ENCODE results near the gene RNF214.

- TF ChIP-seq GLIS3 (CRISPR knock-in tag; IDR thresholded peaks at IDR 0.05) (no peak), ESRRG (CRISPR knock-in tag; IDR thresholded peaks at IDR 0.05) (no peak), PATZ1 (CRISPR knock-in tag; IDR thresholded peaks at IDR 0.05; ENCODE audit: borderline replicate concordance) (no peak), OSR1 (CRISPR knock-in tag; IDR thresholded peaks at IDR 0.05) (no peak), ZNF70 (CRISPR knock-in tag; IDR thresholded peaks at IDR 0.05) (no peak), ARNTL (CRISPR knock-in tag; IDR thresholded peaks at IDR 0.05; ENCODE audit: borderline replicate concordance, low read depth) (no peak), ZFP30 (CRISPR knock-in tag; IDR thresholded peaks at IDR 0.05) (no peak), BACH2 (CRISPR knock-in tag; IDR thresholded peaks at IDR 0.05; ENCODE audit: borderline replicate concordance) (no peak), TSHZ2 (CRISPR knock-in tag; IDR thresholded peaks at IDR 0.05) (no peak), CSDC2 (CRISPR knock-in tag; IDR thresholded peaks at IDR 0.05) (no peak), PPARA (CRISPR knock-in tag; IDR thresholded peaks at IDR 0.05; ENCODE audit: borderline replicate concordance) (no peak)
- TF ChIP-seq, protein P1, sequence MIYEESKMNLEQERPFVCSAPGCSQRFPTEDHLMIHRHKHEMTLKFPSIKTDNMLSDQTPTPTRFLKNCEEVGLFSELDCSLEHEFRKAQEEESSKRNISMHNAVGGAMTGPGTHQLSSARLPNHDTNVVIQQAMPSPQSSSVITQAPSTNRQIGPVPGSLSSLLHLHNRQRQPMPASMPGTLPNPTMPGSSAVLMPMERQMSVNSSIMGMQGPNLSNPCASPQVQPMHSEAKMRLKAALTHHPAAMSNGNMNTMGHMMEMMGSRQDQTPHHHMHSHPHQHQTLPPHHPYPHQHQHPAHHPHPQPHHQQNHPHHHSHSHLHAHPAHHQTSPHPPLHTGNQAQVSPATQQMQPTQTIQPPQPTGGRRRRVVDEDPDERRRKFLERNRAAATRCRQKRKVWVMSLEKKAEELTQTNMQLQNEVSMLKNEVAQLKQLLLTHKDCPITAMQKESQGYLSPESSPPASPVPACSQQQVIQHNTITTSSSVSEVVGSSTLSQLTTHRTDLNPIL (CRISPR knock-in tag; IDR thresholded peaks at IDR 0.05; ENCODE audit: low read depth) = no peak
- TF ChIP-seq, protein P2, sequence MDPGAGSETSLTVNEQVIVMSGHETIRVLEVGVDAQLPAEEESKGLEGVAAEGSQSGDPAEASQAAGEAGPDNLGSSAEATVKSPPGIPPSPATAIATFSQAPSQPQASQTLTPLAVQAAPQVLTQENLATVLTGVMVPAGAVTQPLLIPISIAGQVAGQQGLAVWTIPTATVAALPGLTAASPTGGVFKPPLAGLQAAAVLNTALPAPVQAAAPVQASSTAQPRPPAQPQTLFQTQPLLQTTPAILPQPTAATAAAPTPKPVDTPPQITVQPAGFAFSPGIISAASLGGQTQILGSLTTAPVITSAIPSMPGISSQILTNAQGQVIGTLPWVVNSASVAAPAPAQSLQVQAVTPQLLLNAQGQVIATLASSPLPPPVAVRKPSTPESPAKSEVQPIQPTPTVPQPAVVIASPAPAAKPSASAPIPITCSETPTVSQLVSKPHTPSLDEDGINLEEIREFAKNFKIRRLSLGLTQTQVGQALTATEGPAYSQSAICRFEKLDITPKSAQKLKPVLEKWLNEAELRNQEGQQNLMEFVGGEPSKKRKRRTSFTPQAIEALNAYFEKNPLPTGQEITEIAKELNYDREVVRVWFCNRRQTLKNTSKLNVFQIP (CRISPR knock-in tag; IDR thresholded peaks at IDR 0.05; ENCODE audit: borderline replicate concordance, low read depth) = no peak
These were observed 39.1 kb upstream of the RNF214 start for GRCh38 chr11:117193130-117194020.

Data from SK-N-SH treated with all-trans-retinoic acid at 6 μM for 48 hours (cell line).